ENCODE measurements around the gene SETD7. TPM values are rescaled to one million over a fixed set of nuclear protein-coding genes. Genes with fewer than 3 reads are reported as not detected.

The SETD7 gene
- total and polyA plus RNA-seq, 3 donors (not counting 1 experiment from before 2014, with no cell fraction given), result 12.1 to 72.2 (median 43.6) TPM

Other genes with a start within 250 kb of the SETD7 start
- gene RAB33B, start 102.1 kb downstream of the SETD7 start, total RNA-seq, result 10 to 100 TPM in 1 of 2 donors, 1 to 10 TPM in 1; 6.1 to 14.7 TPM
- gene RAB33B, start 102.1 kb downstream of the SETD7 start, polyA plus RNA-seq, result 3.0 TPM
- 10 to 100 TPM; 14.7 to 15.8 TPM for gene MGST2, start 109.6 kb upstream of the SETD7 start, total RNA-seq
- 36.6 TPM for gene MGST2, start 109.6 kb upstream of the SETD7 start, polyA plus RNA-seq